ENCODE measurements around the gene NT5C3A.
"Not testable (repeated sequence)": the region's sequence is repeated elsewhere in the genome, so short reads cannot be mapped to it uniquely, and the experiment has no call there.

Gene NT5C3A

GRCh38 chr7:33041631-33042428 lies 20.7 kb downstream of the NT5C3A start:
- DNase-seq (ENCODE audit: low spot score), result peak; percentile 30

- DNase-seq (ENCODE audit: low spot score), result peak; percentile 97
Observed at GRCh38 chr7:33040803-33041516, 21.6 kb downstream of the NT5C3A start.

GRCh38 chr7:33039903-33040292 lies 22.7 kb downstream of the NT5C3A start:
- no peak for DNase-seq (ENCODE audit: low spot score)

GRCh38 chr7:33039257-33039902 lies 23.2 kb downstream of the NT5C3A start:
- peak; percentile 69 for DNase-seq (ENCODE audit: low spot score)

GRCh38 chr7:33038639-33039038 lies 23.9 kb downstream of the NT5C3A start:
- DNase-seq (ENCODE audit: low spot score), result peak; percentile 25

GRCh38 chr7:33035776-33036175 lies 26.8 kb downstream of the NT5C3A start:
- no peak for DNase-seq (ENCODE audit: low spot score)

- DNase-seq (ENCODE audit: low spot score), result no peak
Observed at GRCh38 chr7:33024189-33024757, 38.3 kb downstream of the NT5C3A start.

GRCh38 chr7:33012364-33012763 lies 50.2 kb downstream of the NT5C3A start:
- no peak for DNase-seq (ENCODE audit: low spot score)

- no peak for DNase-seq (ENCODE audit: low spot score)
Observed at GRCh38 chr7:33009734-33010133, 52.8 kb downstream of the NT5C3A start.

- DNase-seq (ENCODE audit: low spot score), result not testable (repeated sequence)
Observed at GRCh38 chr7:33005690-33006089, 56.9 kb downstream of the NT5C3A start.

- DNase-seq (ENCODE audit: low spot score), result not testable (repeated sequence)
Observed at GRCh38 chr7:33005193-33005592, 57.4 kb downstream of the NT5C3A start.

GRCh38 chr7:33004104-33004616 lies 58.4 kb downstream of the NT5C3A start:
- DNase-seq (ENCODE audit: low spot score), result not testable (repeated sequence)

- not testable (repeated sequence) for DNase-seq (ENCODE audit: low spot score)
Observed at GRCh38 chr7:33003111-33003510, 59.5 kb downstream of the NT5C3A start.

GRCh38 chr7:32999380-32999779 lies 63.2 kb downstream of the NT5C3A start:
- not testable (repeated sequence) for DNase-seq (ENCODE audit: low spot score)

GRCh38 chr7:32998361-32999171 lies 64.0 kb downstream of the NT5C3A start:
- not testable (repeated sequence) for DNase-seq (ENCODE audit: low spot score)

GRCh38 chr7:32997956-32998355 lies 64.6 kb downstream of the NT5C3A start:
- DNase-seq (ENCODE audit: low spot score), result not testable (repeated sequence)

- not testable (repeated sequence) for DNase-seq (ENCODE audit: low spot score)
Observed at GRCh38 chr7:32992750-32993149, 69.8 kb downstream of the NT5C3A start.

- DNase-seq (ENCODE audit: low spot score), result not testable (repeated sequence)
Observed at GRCh38 chr7:32991975-32992700, 70.4 kb downstream of the NT5C3A start.

- not testable (repeated sequence) for DNase-seq (ENCODE audit: low spot score)
Observed at GRCh38 chr7:32991068-32991585, 71.4 kb downstream of the NT5C3A start.

- not testable (repeated sequence) for DNase-seq (ENCODE audit: low spot score)
Observed at GRCh38 chr7:32988148-32988547, 74.4 kb downstream of the NT5C3A start.
